Activated CD8-positive, alpha-beta memory T cell treated with anti-CD3 and anti-CD28 coated beads, Interleukin-2, amount 50 U/mL, for 48 hours (primary cell): ENCODE results near the gene TRAPPC2B.

Experiments used
- DNase-seq: peaks from one replicate; pipeline ENCODE4 v3.0.0-alpha.2; 2020

The TRAPPC2B gene

GRCh38 chr19:57362997-57363687 is at the start of gene TRAPPC2B, which contains the start of gene ZNF547:
TRAPPC2B (plus strand) TSS chr19:57363551; CDS start chr19:57364834, 1,283 bp downstream.
ZNF547 (plus strand) TSS chr19:57363551; CDS start chr19:57368556, 5,005 bp downstream.
- DNase-seq = peak; percentile 97

GRCh38 chr19:57314146-57314545 is 49.2 kb upstream of the TRAPPC2B start:
- no peak for DNase-seq

GRCh38 chr19:57317503-57317902 is 45.8 kb upstream of the TRAPPC2B start:
- DNase-seq = no peak

- DNase-seq = no peak
Measured at GRCh38 chr19:57319869-57320179, 43.5 kb upstream of the TRAPPC2B start.

GRCh38 chr19:57320180-57321084 is 42.9 kb upstream of the TRAPPC2B start, which contains the start of gene ZNF543:
ZNF543 (plus strand) TSS chr19:57320472; CDS start chr19:57320854, 382 bp downstream.
- DNase-seq = peak; percentile 95

- no peak for DNase-seq
Measured at GRCh38 chr19:57321116-57321515, 42.2 kb upstream of the TRAPPC2B start.

GRCh38 chr19:57321751-57322150 is 41.6 kb upstream of the TRAPPC2B start:
- no peak for DNase-seq

- no peak for DNase-seq
Measured at GRCh38 chr19:57324992-57325391, 38.4 kb upstream of the TRAPPC2B start.

- no peak for DNase-seq
Measured at GRCh38 chr19:57327993-57328392, 35.4 kb upstream of the TRAPPC2B start.

- no peak for DNase-seq
Measured at GRCh38 chr19:57334191-57334590, 29.2 kb upstream of the TRAPPC2B start.

- DNase-seq = no peak
Measured at GRCh38 chr19:57338877-57339276, 24.5 kb upstream of the TRAPPC2B start.

GRCh38 chr19:57342582-57342981 is 20.8 kb upstream of the TRAPPC2B start:
- DNase-seq = no peak

- DNase-seq = no peak
Measured at GRCh38 chr19:57348136-57348535, 15.2 kb upstream of the TRAPPC2B start.

GRCh38 chr19:57350877-57351805 is 12.2 kb upstream of the TRAPPC2B start, which contains the start of gene ZNF304:
ZNF304 (plus strand) TSS chr19:57351271; CDS start chr19:57351665, 394 bp downstream.
- DNase-seq = peak; percentile 86

- no peak for DNase-seq
Measured at GRCh38 chr19:57351867-57352266, 11.5 kb upstream of the TRAPPC2B start.

- no peak for DNase-seq
Measured at GRCh38 chr19:57355916-57356315, 7.4 kb upstream of the TRAPPC2B start.

GRCh38 chr19:57357406-57357805 is 5.9 kb upstream of the TRAPPC2B start:
- no peak for DNase-seq

- no peak for DNase-seq
Measured at GRCh38 chr19:57359300-57359699, 4.1 kb upstream of the TRAPPC2B start.

GRCh38 chr19:57362419-57362818 is 932 bp upstream of the TRAPPC2B start:
- no peak for DNase-seq

- no peak for DNase-seq
Measured at GRCh38 chr19:57363688-57364181, 384 bp downstream of the TRAPPC2B start.

- DNase-seq = no peak
Measured at GRCh38 chr19:57366776-57367175, 3.4 kb downstream of the TRAPPC2B start.

- DNase-seq = no peak
Measured at GRCh38 chr19:57374179-57374578, 10.8 kb downstream of the TRAPPC2B start.
